H9 (cell line): Measurements from ENCODE around the gene C21orf58. TPM values are rescaled to one million over a fixed set of nuclear protein-coding genes. Genes with fewer than 3 reads are reported as not detected.
A peak's percentile ranks its signal among the peaks of the same experiment; 100 is the strongest.

ENCODE experiments used
- DNase-seq: peaks from one replicate; pipeline ENCODE4 v3.0.0-alpha.2; 2017
- H2AFZ ChIP-seq: one replicate; pipeline ENCODE4 v1.6.1; 2013; ENCODE audit warnings: mild to moderate bottlenecking, low read length, control low read depth, moderate library complexity
- H2AK5ac ChIP-seq: 2 replicates; pipeline ENCODE4 v1.6.1; 2013; ENCODE audit warnings: low read length, control low read depth, mixed read lengths; ENCODE audit not compliant: insufficient read length
- H2BK120ac ChIP-seq: one replicate; pipeline ENCODE4 v1.6.1; 2013; ENCODE audit warnings: low read depth, mild to moderate bottlenecking, low read length, control low read depth, inconsistent platforms; ENCODE audit not compliant: poor library complexity, severe bottlenecking
- H2BK12ac ChIP-seq: 2 replicates; pipeline ENCODE4 v1.6.1; 2013; ENCODE audit warnings: low read length, control low read depth, mixed read lengths, low read depth; ENCODE audit not compliant: insufficient read length
- H2BK15ac ChIP-seq: 2 replicates; pipeline ENCODE4 v1.6.1; 2013; ENCODE audit warnings: low read depth, low read length, control low read depth
- H2BK20ac ChIP-seq: one replicate; pipeline ENCODE4 v1.6.1; 2013; ENCODE audit warnings: low read depth, mild to moderate bottlenecking, low read length, control low read depth, inconsistent platforms; ENCODE audit not compliant: poor library complexity, severe bottlenecking
- H2BK5ac ChIP-seq: 2 replicates; pipeline ENCODE4 v1.6.1; 2013; ENCODE audit warnings: low read length, control low read depth, mixed read lengths; ENCODE audit not compliant: insufficient read length
- H3K14ac ChIP-seq: 2 replicates; pipeline ENCODE4 v1.6.1; 2013; ENCODE audit warnings: low read length, control low read depth; ENCODE audit not compliant: insufficient read depth
- H3K18ac ChIP-seq: 2 replicates; pipeline ENCODE4 v1.6.1; 2013; ENCODE audit warnings: low read depth, mild to moderate bottlenecking, mixed read lengths, low read length, control low read depth; ENCODE audit not compliant: insufficient read length
- H3K23ac ChIP-seq: 2 replicates; pipeline ENCODE4 v1.6.1; 2013; ENCODE audit warnings: low read length, control low read depth, mixed read lengths, low read depth; ENCODE audit not compliant: insufficient read length
- H3K23me2 ChIP-seq: 2 replicates; pipeline ENCODE4 v1.6.1; 2013; ENCODE audit warnings: low read depth, mild to moderate bottlenecking, mixed read lengths, low read length, control low read depth; ENCODE audit not compliant: insufficient read length, poor library complexity, severe bottlenecking
- H3K27ac ChIP-seq: 2 replicates; pipeline ENCODE4 v1.5.1; 2013; ENCODE audit warnings: low read length, control low read depth, mixed read lengths, low read depth; ENCODE audit not compliant: insufficient read length
- H3K27me3 ChIP-seq: 2 replicates; pipeline ENCODE4 v1.6.1; 2013; ENCODE audit warnings: low read length, control low read depth, inconsistent platforms; ENCODE audit not compliant: insufficient read depth
- H3K4ac ChIP-seq: 2 replicates; pipeline ENCODE4 v1.6.1; 2013; ENCODE audit warnings: low read depth, mild to moderate bottlenecking, control low read depth, inconsistent platforms, low read length, moderate library complexity
- H3K4me1 ChIP-seq: 2 replicates; pipeline ENCODE4 v1.6.1; 2013; ENCODE audit warnings: low read length, control low read depth, inconsistent platforms; ENCODE audit not compliant: insufficient read depth
- H3K4me2 ChIP-seq: 2 replicates; pipeline ENCODE4 v1.6.1; 2013; ENCODE audit warnings: low read length, control low read depth, mixed read lengths; ENCODE audit not compliant: insufficient read length, insufficient read depth
- H3K56ac ChIP-seq: 2 replicates; pipeline ENCODE4 v1.6.1; 2013; ENCODE audit warnings: low read depth, mild to moderate bottlenecking, mixed read lengths, low read length, control low read depth; ENCODE audit not compliant: insufficient read length
- H3K79me1 ChIP-seq: 2 replicates; pipeline ENCODE4 v1.6.1; 2013; ENCODE audit warnings: low read depth, mild to moderate bottlenecking, moderate library complexity, low read length, control low read depth, inconsistent platforms; ENCODE audit not compliant: insufficient read depth, poor library complexity, severe bottlenecking
- H3K79me2 ChIP-seq: 2 replicates; pipeline ENCODE4 v1.6.1; 2013; ENCODE audit warnings: low read length, control low read depth, inconsistent platforms; ENCODE audit not compliant: insufficient read depth
- H3K9ac ChIP-seq: 2 replicates; pipeline ENCODE4 v1.6.1; 2013; ENCODE audit warnings: low read length, control low read depth, mixed read lengths; ENCODE audit not compliant: insufficient read length; ENCODE audit errors: extremely low read depth
- H3K9me3 ChIP-seq: one replicate; pipeline ENCODE4 v1.6.1; 2013; ENCODE audit warnings: low read depth, low read length, inconsistent platforms; ENCODE audit not compliant: control insufficient read depth
- H3T11ph ChIP-seq: one replicate; pipeline ENCODE4 v1.6.1; 2013; ENCODE audit warnings: mild to moderate bottlenecking, low read length, control low read depth, inconsistent platforms
- H4K20me1 ChIP-seq: one replicate; pipeline ENCODE4 v1.6.1; 2013; ENCODE audit not compliant: control insufficient read depth, insufficient read length, insufficient read depth
- H4K5ac ChIP-seq: 2 replicates; pipeline ENCODE4 v1.6.1; 2013; ENCODE audit warnings: low read depth, mild to moderate bottlenecking, mixed read lengths, low read length, control low read depth; ENCODE audit not compliant: insufficient read length
- H4K8ac ChIP-seq: replicated peaks from 2 replicates; pipeline ENCODE4 v1.6.1; 2013; ENCODE audit warnings: low read length, control low read depth, mixed read lengths, low read depth; ENCODE audit not compliant: insufficient read length
- H4K91ac ChIP-seq: 2 replicates; pipeline ENCODE4 v1.6.1; 2013; ENCODE audit warnings: low read depth, mild to moderate bottlenecking, moderate library complexity, mixed read lengths, low read length, control low read depth; ENCODE audit not compliant: insufficient read length
- H3K27ac Mint-ChIP-seq, 3 experiments: 2 replicates in 2 of 3; 3 replicates in 1 of 3; pipeline ENCODE4 v1.8.0; 2020 to 2021; ENCODE audit warnings: mixed read lengths in 3 of 3, mild to moderate bottlenecking in 1 of 3, moderate library complexity in 1 of 3
- H3K27me3 Mint-ChIP-seq: 2 replicates; pipeline ENCODE4 v1.8.0; 2021; ENCODE audit warnings: low read depth, mild to moderate bottlenecking, moderate library complexity, mixed read lengths
- H3K36me3 Mint-ChIP-seq, 3 experiments: 2 replicates in 2 of 3; 3 replicates in 1 of 3; pipeline ENCODE4 v1.8.0; 2020 to 2021; ENCODE audit warnings: low read depth in 3 of 3, mixed read lengths in 3 of 3; ENCODE audit not compliant: insufficient read depth in 1 of 3
- H3K4me1 Mint-ChIP-seq, 2 experiments: 2 replicates each; pipeline ENCODE4 v1.8.0; 2020; ENCODE audit warnings: mixed read lengths in 2 of 2
- H3K4me3 Mint-ChIP-seq, 2 experiments: 2 replicates in 1 of 2; 3 replicates in 1 of 2; pipeline ENCODE4 v1.8.0; 2020 to 2021; ENCODE audit warnings: mild to moderate bottlenecking in 2 of 2, mixed read lengths in 2 of 2, moderate library complexity in 1 of 2
- H3K9me3 Mint-ChIP-seq, 2 experiments: 2 replicates in 1 of 2; 3 replicates in 1 of 2; pipeline ENCODE4 v1.8.0; 2020; ENCODE audit warnings: mild to moderate bottlenecking in 2 of 2, mixed read lengths in 2 of 2, moderate library complexity in 1 of 2
- WGBS: extraction: QIAGEN DNeasy Blood & Tissue Kit; methylation state at CpG from one replicate; pipeline ENCODE4 v1.1.7; 2013; ENCODE audit warnings: missing lambda C conversion rate, low lambda C conversion rate, mixed read lengths; ENCODE audit not compliant: insufficient read length; ENCODE audit errors: extremely low coverage; 5-methylcytosine and 5-hydroxymethylcytosine counted together
- total RNA-seq: library from RNA; stranded (reverse); gene quantifications from 2 replicates; pipeline ENCODE4 v1.2.1, GENCODE V29; 2021
- TF ChIP-seq, protein P1 (sequence below): fragments of 200-600 bp; sonication (generic); conservative IDR thresholded peaks from 3 replicates; pipeline ENCODE4 v1.8.0; 2021; ENCODE audit warnings: antibody characterized with exemption, mild to moderate bottlenecking

The C21orf58 gene
- total RNA-seq, 1 experiment from 2014 or later, result 17.2 TPM

DNA sequence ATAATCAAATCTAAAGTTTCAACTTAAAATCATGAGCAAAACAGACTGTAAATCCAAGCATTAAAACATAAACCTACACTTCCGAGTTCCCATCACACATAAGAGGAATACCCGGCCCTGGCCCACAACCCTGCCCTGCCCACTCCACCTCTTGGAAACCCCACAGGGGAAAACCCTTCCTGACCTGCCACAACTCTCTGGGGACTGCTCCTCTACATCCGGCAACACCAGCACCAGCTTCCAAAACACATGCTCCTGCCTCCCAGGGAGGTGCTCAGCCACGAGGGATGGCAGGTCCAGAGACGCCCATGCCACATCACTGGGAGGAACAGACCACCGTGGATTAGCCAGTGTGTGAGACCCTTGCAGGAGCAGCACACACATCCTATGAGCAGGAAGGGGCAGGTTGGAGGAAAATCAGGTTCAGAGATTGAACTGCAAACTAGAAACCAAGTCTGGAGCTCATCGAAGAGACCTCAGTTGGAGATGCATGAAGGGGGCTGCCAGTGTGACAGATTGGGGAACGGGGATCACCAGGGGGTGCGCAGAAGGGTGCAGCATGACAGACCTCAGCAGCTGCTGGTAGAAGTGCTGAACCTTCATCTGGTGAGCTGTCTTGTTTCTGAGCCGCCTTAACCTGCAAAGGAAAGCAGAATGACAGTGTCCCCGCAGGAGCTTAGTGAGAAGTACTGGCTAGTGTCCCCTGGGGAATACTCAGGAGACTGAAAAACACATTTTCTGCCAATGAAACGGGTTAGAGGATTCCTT is 69.3 kb downstream of the C21orf58 start:
- Mint-ChIP-seq H3K27ac (peak overlapping the region in 2 of 3 experiments; percentile 23 to 84; a peak in 5 of 7 replicates), H3K36me3 (peaks cover 58 to 95% (median 81%) of the 10 kb centered on the region in 3 experiments; a peak in 6 of 7 replicates), H3K9me3 (no peaks in the 10 kb centered on the region), H3K27me3 (no peaks in the 10 kb centered on the region), H3K4me1 (no peaks in the 10 kb centered on the region), H3K4me3 (no peak overlapping the region)
- Histone ChIP-seq H3K9me3 (no peaks in the 10 kb centered on the region), H3K79me1 (no peaks in the 10 kb centered on the region), H2BK120ac (no peak overlapping the region), H3K4me1 (no peaks in the 10 kb centered on the region), H3K27ac (no peak overlapping the region), H2BK5ac (no peak overlapping the region), H3K18ac (no peak overlapping the region), H4K8ac (no peak overlapping the region), H3K14ac (no peak overlapping the region), H3T11ph (no peak overlapping the region), H3K23me2 (no peaks in the 10 kb centered on the region), H2AK5ac (no peak overlapping the region), H2BK15ac (no peak overlapping the region), H4K20me1 (no peaks in the 10 kb centered on the region), H2BK12ac (no peak overlapping the region), H3K79me2 (no peaks in the 10 kb centered on the region), H2BK20ac (no peak overlapping the region), H3K27me3 (no peaks in the 10 kb centered on the region), H4K5ac (no peak overlapping the region), H3K4ac (no peak overlapping the region), H3K4me2 (no peak overlapping the region), H3K9ac (no peak overlapping the region), H3K56ac (no peak overlapping the region), H2AFZ (no peak overlapping the region), H4K91ac (no peak overlapping the region), H3K23ac (no peak overlapping the region)
- no CpG with 5 or more reads among the region's 12 CpGs for WGBS
- DNase-seq, result no peak
- TF ChIP-seq, protein P1, sequence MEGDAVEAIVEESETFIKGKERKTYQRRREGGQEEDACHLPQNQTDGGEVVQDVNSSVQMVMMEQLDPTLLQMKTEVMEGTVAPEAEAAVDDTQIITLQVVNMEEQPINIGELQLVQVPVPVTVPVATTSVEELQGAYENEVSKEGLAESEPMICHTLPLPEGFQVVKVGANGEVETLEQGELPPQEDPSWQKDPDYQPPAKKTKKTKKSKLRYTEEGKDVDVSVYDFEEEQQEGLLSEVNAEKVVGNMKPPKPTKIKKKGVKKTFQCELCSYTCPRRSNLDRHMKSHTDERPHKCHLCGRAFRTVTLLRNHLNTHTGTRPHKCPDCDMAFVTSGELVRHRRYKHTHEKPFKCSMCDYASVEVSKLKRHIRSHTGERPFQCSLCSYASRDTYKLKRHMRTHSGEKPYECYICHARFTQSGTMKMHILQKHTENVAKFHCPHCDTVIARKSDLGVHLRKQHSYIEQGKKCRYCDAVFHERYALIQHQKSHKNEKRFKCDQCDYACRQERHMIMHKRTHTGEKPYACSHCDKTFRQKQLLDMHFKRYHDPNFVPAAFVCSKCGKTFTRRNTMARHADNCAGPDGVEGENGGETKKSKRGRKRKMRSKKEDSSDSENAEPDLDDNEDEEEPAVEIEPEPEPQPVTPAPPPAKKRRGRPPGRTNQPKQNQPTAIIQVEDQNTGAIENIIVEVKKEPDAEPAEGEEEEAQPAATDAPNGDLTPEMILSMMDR, result no peak
